Testis (tissue), 3 donors: ENCODE data around the gene MUC5AC. TPM values are rescaled to one million over a fixed set of nuclear protein-coding genes. Genes with fewer than 3 reads are reported as not detected.

Source experiments
- DNase-seq: peaks from one replicate; pipeline ENCODE4 v3.0.0-alpha.2; 2019
- H3K27ac ChIP-seq, 2 donors: fragments of 200-600 bp; sonication (generic); one replicate each; pipeline ENCODE4 v1.5.1; 2019
- H3K27me3 ChIP-seq: fragments of 200-600 bp; sonication (generic); one replicate; pipeline ENCODE4 v1.5.1; 2019
- H3K36me3 ChIP-seq: fragments of 200-600 bp; sonication (generic); one replicate; pipeline ENCODE4 v1.5.1; 2017; ENCODE audit warnings: low read depth; ENCODE audit errors: missing control alignments
- H3K4me1 ChIP-seq: fragments of 200-600 bp; sonication (generic); one replicate; pipeline ENCODE4 v1.5.1; 2019
- H3K4me3 ChIP-seq, 2 donors: fragments of 200-600 bp; sonication (generic); one replicate each; pipeline ENCODE4 v1.5.1; 2017 to 2019
- H3K9me3 ChIP-seq: fragments of 200-600 bp; sonication (generic); one replicate; pipeline ENCODE4 v1.5.1; 2017
- POLR2A ChIP-seq: fragments of 450-650 bp; IDR thresholded peaks from one replicate; pipeline ENCODE4 v1.6.1; 2017; ENCODE audit warnings: antibody characterized with exemption, mild to moderate bottlenecking, moderate library complexity
- WGBS, 2 donors: methylation state at CpG; one replicate each; pipeline ENCODE4 v1.1.5; 2018; 5-methylcytosine and 5-hydroxymethylcytosine counted together
- intact Hi-C: fragments of 100-400 bp; cut with DNase I; formaldehyde crosslinking; loops from one replicate; pipeline ENCODE4 v1.15.1; 2023; ENCODE audit warnings: low total_unique reads
- polyA plus RNA-seq: library from polyadenylated mRNA; stranded (reverse); fragments of 350-450 nt; fragmentation: Illumina TruSeq; extraction: RNeasy Lipid Tissue Mini Kit (QIAGEN cat#74804); gene quantifications from one replicate; pipeline ENCODE4 v1.2.3, GENCODE V29; 2014; ENCODE audit warnings: low read depth, low replicate concordance; ENCODE audit not compliant: insufficient read depth
- total RNA-seq, 2 donors: library from RNA; depleted of rRNA; stranded (reverse); fragments of >200 nt; gene quantifications; one replicate each; pipeline ENCODE4 v1.2.3, GENCODE V29; 2016
- TF ChIP-seq, protein P1 (sequence below), 3 experiments: fragments of 450-650 bp in 2 of 3; fragments of 200-600 bp in 1 of 3; sonication (generic) in 1 of 3; IDR thresholded peaks; one replicate each; pipeline ENCODE4 v1.5.1; 2016 to 2019; ENCODE audit warnings: antibody characterized with exemption in 3 of 3, mild to moderate bottlenecking in 2 of 3, moderate library complexity in 1 of 3

The MUC5AC gene
- total and polyA plus RNA-seq, 3 donors from 2014 or later: 0.31 to 0.62 (median 0.32) TPM

DNA sequence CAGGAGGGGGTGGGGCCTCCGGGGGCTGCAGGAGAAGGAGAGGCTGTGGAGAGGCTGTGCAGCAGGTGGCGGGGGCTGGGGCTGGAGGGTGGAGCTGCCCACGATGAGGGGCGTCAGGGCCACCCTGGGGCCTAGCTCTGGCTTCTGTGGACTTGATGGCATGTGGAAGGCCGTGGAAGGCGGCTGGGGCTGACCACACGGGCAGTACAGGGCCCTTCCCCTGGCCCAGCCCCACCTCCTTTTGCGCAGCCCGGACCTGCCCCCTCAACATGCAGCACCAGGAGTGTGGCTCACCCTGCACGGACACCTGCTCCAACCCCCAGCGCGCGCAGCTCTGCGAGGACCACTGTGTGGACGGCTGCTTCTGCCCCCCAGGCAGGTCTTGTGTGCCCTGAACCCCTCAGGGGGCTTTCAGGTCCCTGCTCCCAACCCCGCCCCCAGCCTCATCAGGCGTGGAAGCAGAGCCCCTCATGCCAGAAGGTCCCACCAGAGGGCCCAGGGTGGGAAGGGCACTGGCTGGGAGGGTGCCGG is 71.2 kb downstream of the MUC5AC start:
- 77 to 90% methylated on average over 9 to 18 of the region's 18 CpGs for WGBS, 2 donors
- no peak for DNase-seq
- TF ChIP-seq, protein P1, sequence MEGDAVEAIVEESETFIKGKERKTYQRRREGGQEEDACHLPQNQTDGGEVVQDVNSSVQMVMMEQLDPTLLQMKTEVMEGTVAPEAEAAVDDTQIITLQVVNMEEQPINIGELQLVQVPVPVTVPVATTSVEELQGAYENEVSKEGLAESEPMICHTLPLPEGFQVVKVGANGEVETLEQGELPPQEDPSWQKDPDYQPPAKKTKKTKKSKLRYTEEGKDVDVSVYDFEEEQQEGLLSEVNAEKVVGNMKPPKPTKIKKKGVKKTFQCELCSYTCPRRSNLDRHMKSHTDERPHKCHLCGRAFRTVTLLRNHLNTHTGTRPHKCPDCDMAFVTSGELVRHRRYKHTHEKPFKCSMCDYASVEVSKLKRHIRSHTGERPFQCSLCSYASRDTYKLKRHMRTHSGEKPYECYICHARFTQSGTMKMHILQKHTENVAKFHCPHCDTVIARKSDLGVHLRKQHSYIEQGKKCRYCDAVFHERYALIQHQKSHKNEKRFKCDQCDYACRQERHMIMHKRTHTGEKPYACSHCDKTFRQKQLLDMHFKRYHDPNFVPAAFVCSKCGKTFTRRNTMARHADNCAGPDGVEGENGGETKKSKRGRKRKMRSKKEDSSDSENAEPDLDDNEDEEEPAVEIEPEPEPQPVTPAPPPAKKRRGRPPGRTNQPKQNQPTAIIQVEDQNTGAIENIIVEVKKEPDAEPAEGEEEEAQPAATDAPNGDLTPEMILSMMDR (IDR thresholded peaks at IDR 0.05): no peak
- TF ChIP-seq POLR2A: no peak
- H3K4me3 ChIP-seq: no peak overlapping the region
- H3K4me1 ChIP-seq: no peaks in the 10 kb centered on the region
- H3K9me3 ChIP-seq: no peaks in the 10 kb centered on the region
- no peaks in the 10 kb centered on the region for H3K36me3 ChIP-seq
- intact Hi-C loops: no loop called here
- H3K27ac ChIP-seq: no peak overlapping the region
- no peaks in the 10 kb centered on the region for H3K27me3 ChIP-seq

DNA sequence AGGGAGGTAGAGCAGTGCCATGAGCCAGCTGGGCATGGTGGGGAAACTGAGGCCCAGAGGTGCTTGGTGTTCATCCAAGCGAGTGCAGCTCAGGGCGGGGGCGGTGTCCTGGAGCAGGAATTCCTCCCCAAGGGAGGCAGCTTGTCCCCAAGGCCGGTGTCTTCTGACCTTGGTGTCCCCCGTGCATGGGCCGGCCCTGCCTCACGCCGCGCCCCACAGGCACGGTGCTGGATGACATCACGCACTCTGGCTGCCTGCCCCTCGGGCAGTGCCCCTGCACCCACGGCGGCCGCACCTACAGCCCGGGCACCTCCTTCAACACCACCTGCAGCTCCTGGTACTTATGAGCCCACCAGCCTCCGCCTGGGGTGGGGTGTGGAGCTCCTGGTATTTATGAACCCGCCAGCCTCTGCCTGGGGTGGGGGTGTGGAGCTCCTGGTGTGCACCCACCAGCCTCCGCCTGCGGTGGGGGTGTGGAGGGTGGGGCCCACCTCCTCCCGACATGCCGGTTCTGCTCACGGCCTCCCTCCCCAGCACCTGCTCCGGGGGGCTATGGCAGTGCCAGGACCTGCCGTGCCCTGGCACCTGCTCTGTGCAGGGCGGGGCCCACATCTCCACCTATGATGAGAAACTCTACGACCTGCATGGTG is 71.8 kb downstream of the MUC5AC start:
- 82 to 93% methylated on average over 7 to 24 of the region's 27 CpGs for WGBS, 2 donors
- H3K27me3 ChIP-seq: no peaks in the 10 kb centered on the region
- H3K27ac ChIP-seq: no peak overlapping the region
- TF ChIP-seq, protein P1 (IDR thresholded peaks at IDR 0.05): no peak
- no peak for TF ChIP-seq POLR2A
- no peak overlapping the region for H3K4me3 ChIP-seq
- DNase-seq: no peak
- no peaks in the 10 kb centered on the region for H3K4me1 ChIP-seq
- intact Hi-C loops: no loop called here
- no peaks in the 10 kb centered on the region for H3K9me3 ChIP-seq
- no peaks in the 10 kb centered on the region for H3K36me3 ChIP-seq

DNA sequence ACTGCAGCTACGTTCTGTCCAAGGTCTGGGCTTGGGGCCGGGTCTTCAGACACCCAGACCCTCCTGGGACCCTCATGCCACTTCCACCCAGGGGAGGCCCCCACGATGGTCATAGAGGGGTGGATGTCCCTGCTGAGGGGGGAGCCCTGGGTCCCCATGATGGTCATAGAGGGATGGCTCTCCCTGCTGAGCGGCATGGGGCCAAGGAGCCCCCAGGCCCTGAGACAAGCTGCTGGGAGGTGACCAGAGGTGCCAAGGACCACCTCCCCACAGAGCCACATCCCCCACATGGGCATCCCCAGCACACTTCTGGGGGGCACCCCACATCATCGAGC is 72.3 kb downstream of the MUC5AC start:
- no peaks in the 10 kb centered on the region for H3K36me3 ChIP-seq
- no peak overlapping the region for H3K4me3 ChIP-seq
- H3K9me3 ChIP-seq: no peaks in the 10 kb centered on the region
- WGBS, 2 donors: 89% methylated on average over 5 of the region's 5 CpGs; no CpG with 5 or more reads in 1 of the 2 donors
- intact Hi-C loops: no loop called here
- no peak for TF ChIP-seq POLR2A
- TF ChIP-seq, protein P1 (IDR thresholded peaks at IDR 0.05): no peak
- H3K4me1 ChIP-seq: no peaks in the 10 kb centered on the region
- H3K27me3 ChIP-seq: no peaks in the 10 kb centered on the region
- no peak overlapping the region for H3K27ac ChIP-seq
- DNase-seq: no peak

DNA sequence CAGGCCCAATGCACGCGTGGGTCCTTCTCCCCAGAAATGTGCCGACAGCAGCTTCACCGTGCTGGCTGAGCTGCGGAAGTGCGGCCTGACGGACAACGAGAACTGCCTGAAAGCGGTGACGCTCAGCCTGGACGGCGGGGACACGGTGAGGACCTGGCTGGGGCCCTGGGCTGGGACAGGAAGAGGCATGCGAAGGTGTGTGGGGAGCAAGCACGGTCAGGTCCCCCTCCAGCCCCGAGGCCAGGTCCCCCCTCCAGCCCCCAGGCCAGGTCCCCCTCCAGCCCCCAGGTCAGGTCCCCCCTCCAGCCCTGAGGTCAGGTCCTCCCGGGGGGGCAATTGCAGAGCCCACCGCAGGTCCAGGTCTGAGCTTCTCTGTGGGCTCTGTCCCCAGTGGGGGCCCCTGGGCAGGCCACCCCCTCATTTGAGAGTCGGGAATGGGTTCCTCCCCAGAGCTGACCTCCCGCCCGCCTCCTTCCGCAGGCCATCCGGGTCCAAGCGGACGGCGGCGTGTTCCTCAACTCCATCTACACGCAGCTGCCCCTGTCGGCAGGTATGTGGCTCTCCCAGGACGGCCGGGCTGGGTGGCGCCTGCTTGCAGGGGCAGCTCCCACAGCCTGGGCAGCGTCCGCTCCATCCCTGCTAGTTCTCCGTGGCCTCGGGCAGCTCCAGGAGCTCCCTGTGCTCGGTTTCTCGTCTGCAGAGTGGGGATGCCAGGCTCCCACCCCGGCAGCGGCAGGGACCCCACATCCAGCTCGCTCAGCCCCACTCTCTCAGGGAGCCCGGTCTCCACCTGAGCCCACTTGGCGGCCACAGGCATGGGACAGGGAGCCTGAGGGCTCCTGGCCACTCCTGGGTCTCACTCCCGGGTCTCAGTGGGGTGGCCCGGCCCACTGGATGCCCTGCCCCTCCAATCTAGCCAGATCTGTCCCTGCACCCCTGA is 73.0 kb downstream of the MUC5AC start:
- TF ChIP-seq, protein P1 (IDR thresholded peaks at IDR 0.05): no peak
- WGBS, 2 donors: 77 to 84% methylated on average over 15 to 45 of the region's 45 CpGs
- Histone ChIP-seq H3K4me1 (no peaks in the 10 kb centered on the region), H3K4me3 (no peak overlapping the region), H3K27me3 (no peaks in the 10 kb centered on the region), H3K36me3 (no peaks in the 10 kb centered on the region), H3K9me3 (no peaks in the 10 kb centered on the region), H3K27ac (no peak overlapping the region)
- intact Hi-C loops: no loop called here
- DNase-seq: no peak
